Measurements from ENCODE around the gene DPP9.
"Not testable (repeated sequence)": the region's sequence is repeated elsewhere in the genome, so short reads cannot be mapped to it uniquely, and the experiment has no call there.

DPP9 gene

GRCh38 chr19:4723595-4724514, at the start of gene DPP9:
DPP9 (minus strand) TSS chr19:4723842; CDS start chr19:4719906, 3,936 bp downstream.
- DNase-seq: peak; percentile 95

GRCh38 chr19:4773047-4773640, 49.5 kb upstream of the DPP9 start:
- DNase-seq: no peak

GRCh38 chr19:4772566-4772965, 48.9 kb upstream of the DPP9 start:
- no peak for DNase-seq

GRCh38 chr19:4768934-4769777, 45.5 kb upstream of the DPP9 start:
- DNase-seq: peak; percentile 76

- no peak for DNase-seq
Measured at GRCh38 chr19:4764393-4764660, 40.7 kb upstream of the DPP9 start.

- DNase-seq: no peak
Measured at GRCh38 chr19:4763021-4763420, 39.4 kb upstream of the DPP9 start.

- no peak for DNase-seq
Measured at GRCh38 chr19:4760285-4760650, 36.6 kb upstream of the DPP9 start.

GRCh38 chr19:4759388-4760284, 36.0 kb upstream of the DPP9 start:
- peak; percentile 56 for DNase-seq

GRCh38 chr19:4758659-4759058, 35.0 kb upstream of the DPP9 start:
- DNase-seq: no peak

- DNase-seq: no peak
Measured at GRCh38 chr19:4758082-4758481, 34.4 kb upstream of the DPP9 start.

GRCh38 chr19:4755459-4755858, 31.8 kb upstream of the DPP9 start:
- no peak for DNase-seq

GRCh38 chr19:4754248-4754647, 30.6 kb upstream of the DPP9 start:
- DNase-seq: no peak

GRCh38 chr19:4749870-4750590, 26.4 kb upstream of the DPP9 start:
- DNase-seq: no peak

- DNase-seq: no peak
Measured at GRCh38 chr19:4748589-4748988, 24.9 kb upstream of the DPP9 start.

GRCh38 chr19:4748185-4748584, 24.5 kb upstream of the DPP9 start:
- DNase-seq: no peak

- DNase-seq: no peak
Measured at GRCh38 chr19:4745986-4746385, 22.3 kb upstream of the DPP9 start.

- not testable (repeated sequence) for DNase-seq
Measured at GRCh38 chr19:4745175-4745574, 21.5 kb upstream of the DPP9 start.

- DNase-seq: no peak
Measured at GRCh38 chr19:4744451-4745174, 21.0 kb upstream of the DPP9 start.

GRCh38 chr19:4742723-4743646, 19.3 kb upstream of the DPP9 start:
- no peak for DNase-seq

- no peak for DNase-seq
Measured at GRCh38 chr19:4740092-4740491, 16.4 kb upstream of the DPP9 start.

All from stimulated activated CD4-positive, alpha-beta T cell treated with anti-CD3 and anti-CD28 coated beads, Interleukin-4, amount 100 ng/mL, for 1 hour (primary cell).